Posterior vena cava (tissue), 2 donors: ENCODE measurements around the gene SLC2A9. TPM values are rescaled to one million over a fixed set of nuclear protein-coding genes. Genes with fewer than 3 reads are reported as not detected.
"Not testable (repeated sequence)": the region's sequence is repeated elsewhere in the genome, so short reads cannot be mapped to it uniquely, and the experiment has no call there.

Source experiments
- DNase-seq: peaks from one replicate; pipeline ENCODE4 v3.0.0-alpha.2; 2020; ENCODE audit warnings: low spot score
- intact Hi-C, 2 donors: fragments of 100-400 bp; cut with DNase I; formaldehyde crosslinking; loops; one replicate each; pipeline versions ENCODE4 v1.14.1 to v1.14.2; 2022 to 2023
- total RNA-seq, 2 donors: library from RNA; stranded (reverse); fragmentation: NEBNext Ultra II Directional; extraction: Animal tissue kit (Norgen Biotek cat#: 25700); gene quantifications; one replicate each; pipeline ENCODE4 v1.2.1, GENCODE V29; 2021
- donor health status: DM: yes; HTN: yes; CAD: no.
- donor health status: DM: yes; HTN: yes; CAD: no.

Gene SLC2A9
- total RNA-seq, 2 donors from 2014 or later, result 8.4 to 10.3 TPM

GRCh38 chr4:9816285-9816684, 205.0 kb downstream of the SLC2A9 start:
- intact Hi-C loops, result no loop called here
- no peak for DNase-seq

- intact Hi-C loops, result no loop called here
- DNase-seq, result no peak
Observed at GRCh38 chr4:9812501-9813340, 208.6 kb downstream of the SLC2A9 start.

GRCh38 chr4:9811806-9812205, 209.5 kb downstream of the SLC2A9 start:
- intact Hi-C loops, result no loop called here
- no peak for DNase-seq

GRCh38 chr4:9808077-9808476, 213.2 kb downstream of the SLC2A9 start:
- DNase-seq, result no peak
- intact Hi-C loops, result no loop called here

- DNase-seq, result no peak
- intact Hi-C loops, result no loop called here
Observed at GRCh38 chr4:9804918-9805317, 216.4 kb downstream of the SLC2A9 start.

- intact Hi-C loops, result no loop called here
- DNase-seq, result no peak
Observed at GRCh38 chr4:9800848-9801247, 220.4 kb downstream of the SLC2A9 start.

- DNase-seq, intact Hi-C loops: not testable (repeated sequence)
Observed at GRCh38 chr4:9796641-9797040, 224.7 kb downstream of the SLC2A9 start.

GRCh38 chr4:9792381-9792780, 228.9 kb downstream of the SLC2A9 start:
- DNase-seq, result no peak
- intact Hi-C loops, result no loop called here

GRCh38 chr4:9785891-9786290, 235.4 kb downstream of the SLC2A9 start:
- DNase-seq, intact Hi-C loops: not testable (repeated sequence)

GRCh38 chr4:9782136-9782436, 239.2 kb downstream of the SLC2A9 start:
- intact Hi-C loops, result no loop called here
- DNase-seq, result no peak

- intact Hi-C loops, result no loop called here
- DNase-seq, result no peak
Observed at GRCh38 chr4:9781343-9782135, 239.8 kb downstream of the SLC2A9 start, which contains the start of gene DRD5. TSS of gene DRD5 (plus strand) at chr4:9781634. CDS start at chr4:9782030, 396 bp downstream.

Other genes with a start within 250 kb of the SLC2A9 start
- not detected for gene DRD5, start 239.9 kb downstream of the SLC2A9 start, total RNA-seq
- 100 to 1,000 TPM; 575 to 698 TPM for gene WDR1, start 95.3 kb upstream of the SLC2A9 start, total RNA-seq